HepG2 (cell line): ENCODE data around the gene ELOVL5. TPM values are rescaled to one million over a fixed set of nuclear protein-coding genes. Genes with fewer than 3 reads are reported as not detected.

Experiments
- AHR ChIP-seq: IDR thresholded peaks from 2 replicates; pipeline ENCODE4 v1.6.1; 2018; ENCODE audit warnings: missing genetic modification reagents, missing compliant biosample characterization
- DNMT1 ChIP-seq: sonication (generic); formaldehyde crosslinking; IDR thresholded peaks from 2 replicates; pipeline ENCODE4 v1.5.1; 2020; ENCODE audit warnings: mild to moderate bottlenecking, missing genetic modification reagents
- GLMP ChIP-seq: sonication (generic); formaldehyde crosslinking; IDR thresholded peaks from 2 replicates; pipeline ENCODE4 v1.9.0; 2021; ENCODE audit warnings: missing genetic modification reagents, mild to moderate bottlenecking, borderline replicate concordance
- IRF2 ChIP-seq: IDR thresholded peaks from 2 replicates; pipeline ENCODE4 v1.6.1; 2018; ENCODE audit warnings: missing genetic modification reagents, missing compliant biosample characterization
- RBM22 ChIP-seq: fragments of 200-400 bp; formaldehyde crosslinking; optimal IDR thresholded peaks from 2 replicates; pipeline ENCODE3; 2017; ENCODE audit warnings: mild to moderate bottlenecking, low read length, moderate library complexity
- TAF1 ChIP-seq: sonication (generic); formaldehyde crosslinking; IDR thresholded peaks from 2 replicates; pipeline ENCODE4 v1.4.0; 2020; ENCODE audit warnings: missing genetic modification reagents
- ZNF142 ChIP-seq: sonication (generic); formaldehyde crosslinking; IDR thresholded peaks from 2 replicates; pipeline ENCODE4 v1.4.0; 2020; ENCODE audit warnings: missing genetic modification reagents
- ZNF234 ChIP-seq: sonication (generic); formaldehyde crosslinking; conservative IDR thresholded peaks from 2 replicates; pipeline ENCODE4 v1.5.1; 2020; ENCODE audit warnings: mild to moderate bottlenecking, missing genetic modification reagents
- ZNF333 ChIP-seq: sonication (generic); formaldehyde crosslinking; IDR thresholded peaks from 2 replicates; pipeline ENCODE4 v1.4.0; 2020; ENCODE audit warnings: mild to moderate bottlenecking, missing genetic modification reagents, borderline replicate concordance
- ZNF713 ChIP-seq: sonication (generic); formaldehyde crosslinking; IDR thresholded peaks from 2 replicates; pipeline ENCODE4 v1.4.0; 2020; ENCODE audit warnings: mild to moderate bottlenecking, missing genetic modification reagents
- ZNF792 ChIP-seq: IDR thresholded peaks from 2 replicates; pipeline ENCODE4 v1.6.1; 2016
- ZSCAN21 ChIP-seq: sonication (generic); formaldehyde crosslinking; IDR thresholded peaks from 2 replicates; pipeline ENCODE4 v1.8.0; 2022; ENCODE audit warnings: mild to moderate bottlenecking, missing genetic modification reagents, moderate library complexity, borderline replicate concordance
- polyA plus RNA-seq, 8 experiments: library from polyadenylated mRNA; depleted of rRNA in 3 of 8; stranded (reverse) in 7 of 8; unstranded in 1 of 8; fragments of >200 nt; fragmentation: Illumina TruSeq in 4 of 8; extraction: Trizol in 4 of 8; gene quantifications; 2 replicates each; pipeline versions ENCODE4 v1.2.1 to v1.2.3, GENCODE V29; 2011 to 2016; ENCODE audit warnings: low read depth in 4 of 8, missing spikeins in 1 of 8, mixed read lengths in 1 of 8; ENCODE audit not compliant: insufficient read depth in 1 of 8
- total RNA-seq, 5 experiments: library from RNA; depleted of rRNA; stranded (reverse); fragments of >200 nt; fragmentation: Illumina TruSeq; extraction: Trizol; gene quantifications; 2 replicates each; pipeline ENCODE4 v1.2.3, GENCODE V29; 2016; ENCODE audit warnings: low read depth in 1 of 5
- TF ChIP-seq, protein P1 (sequence below): IDR thresholded peaks from 2 replicates; pipeline ENCODE4 v1.6.1; 2016; ENCODE audit warnings: mild to moderate bottlenecking, missing biosample characterization, missing genetic modification reagents
- TF ChIP-seq, protein P2 (sequence below): sonication (generic); formaldehyde crosslinking; IDR thresholded peaks from 2 replicates; pipeline ENCODE4 v1.4.0; 2020; ENCODE audit warnings: mild to moderate bottlenecking, low read depth, missing genetic modification reagents
- TF ChIP-seq, protein P3 (sequence below): sonication (generic); formaldehyde crosslinking; IDR thresholded peaks from 2 replicates; pipeline ENCODE4 v1.8.1; 2023; ENCODE audit warnings: mild to moderate bottlenecking, moderate library complexity, missing genetic modification reagents
- TF ChIP-seq, protein P4 (sequence below): sonication (generic); formaldehyde crosslinking; IDR thresholded peaks from 2 replicates; pipeline ENCODE4 v1.4.0; 2020; ENCODE audit warnings: missing genetic modification reagents

The ELOVL5 gene
- total and polyA plus RNA-seq, 2 of the 13 experiments (the other 11 are each of a cell fraction or from before 2014, with no cell fraction given): 50.1 to 72.4 TPM

- TF ChIP-seq, protein P1, sequence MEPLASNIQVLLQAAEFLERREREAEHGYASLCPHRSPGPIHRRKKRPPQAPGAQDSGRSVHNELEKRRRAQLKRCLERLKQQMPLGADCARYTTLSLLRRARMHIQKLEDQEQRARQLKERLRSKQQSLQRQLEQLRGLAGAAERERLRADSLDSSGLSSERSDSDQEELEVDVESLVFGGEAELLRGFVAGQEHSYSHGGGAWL (CRISPR knock-in tag): peak; percentile 91
- TF ChIP-seq DNMT1: no peak
- TF ChIP-seq, protein P2, sequence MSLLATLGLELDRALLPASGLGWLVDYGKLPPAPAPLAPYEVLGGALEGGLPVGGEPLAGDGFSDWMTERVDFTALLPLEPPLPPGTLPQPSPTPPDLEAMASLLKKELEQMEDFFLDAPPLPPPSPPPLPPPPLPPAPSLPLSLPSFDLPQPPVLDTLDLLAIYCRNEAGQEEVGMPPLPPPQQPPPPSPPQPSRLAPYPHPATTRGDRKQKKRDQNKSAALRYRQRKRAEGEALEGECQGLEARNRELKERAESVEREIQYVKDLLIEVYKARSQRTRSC (CRISPR knock-in tag): no peak
- TF ChIP-seq, protein P3, sequence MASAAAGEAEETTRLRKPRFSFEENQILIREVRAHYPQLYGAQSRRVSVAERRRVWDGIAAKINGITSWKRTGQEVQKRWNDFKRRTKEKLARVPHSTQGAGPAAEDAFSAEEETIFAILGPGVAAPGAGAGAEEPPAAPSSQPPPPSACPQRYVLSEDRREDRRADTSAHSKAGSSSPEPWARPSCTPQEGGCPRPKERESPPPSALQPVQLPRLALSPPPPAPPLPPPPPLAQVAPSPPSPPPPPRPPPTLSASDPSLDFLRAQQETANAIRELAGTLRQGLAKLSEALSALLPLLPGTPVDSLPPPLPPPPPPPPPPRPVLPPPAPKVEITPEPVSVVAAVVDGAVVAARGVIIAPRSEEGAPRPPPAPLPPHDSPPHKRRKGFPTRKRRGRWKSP (CRISPR knock-in tag): no peak
- 0 out of 2 replicates have a peak, but pooled peaks have one; percentile 48 for TF ChIP-seq GLMP (CRISPR knock-in tag)
- peak; percentile 83; the same call in 1 of the 2 replicates for TF ChIP-seq ZNF333 (CRISPR knock-in tag)
- TF ChIP-seq RBM22: no peak
- peak; percentile 72 for TF ChIP-seq TAF1 (CRISPR knock-in tag)
- TF ChIP-seq ZNF713: no peak; the same call in 1 of the 2 replicates
- TF ChIP-seq IRF2 (CRISPR knock-in tag): peak; percentile 85; the same call in 1 of the 2 replicates
- no peak for TF ChIP-seq ZNF234 (CRISPR knock-in tag)
- peak; percentile 78 for TF ChIP-seq ZNF792
- TF ChIP-seq AHR (CRISPR knock-in tag): peak; percentile 59; the same call in 1 of the 2 replicates
- no peak for TF ChIP-seq ZNF142 (CRISPR knock-in tag)
- TF ChIP-seq, protein P4, sequence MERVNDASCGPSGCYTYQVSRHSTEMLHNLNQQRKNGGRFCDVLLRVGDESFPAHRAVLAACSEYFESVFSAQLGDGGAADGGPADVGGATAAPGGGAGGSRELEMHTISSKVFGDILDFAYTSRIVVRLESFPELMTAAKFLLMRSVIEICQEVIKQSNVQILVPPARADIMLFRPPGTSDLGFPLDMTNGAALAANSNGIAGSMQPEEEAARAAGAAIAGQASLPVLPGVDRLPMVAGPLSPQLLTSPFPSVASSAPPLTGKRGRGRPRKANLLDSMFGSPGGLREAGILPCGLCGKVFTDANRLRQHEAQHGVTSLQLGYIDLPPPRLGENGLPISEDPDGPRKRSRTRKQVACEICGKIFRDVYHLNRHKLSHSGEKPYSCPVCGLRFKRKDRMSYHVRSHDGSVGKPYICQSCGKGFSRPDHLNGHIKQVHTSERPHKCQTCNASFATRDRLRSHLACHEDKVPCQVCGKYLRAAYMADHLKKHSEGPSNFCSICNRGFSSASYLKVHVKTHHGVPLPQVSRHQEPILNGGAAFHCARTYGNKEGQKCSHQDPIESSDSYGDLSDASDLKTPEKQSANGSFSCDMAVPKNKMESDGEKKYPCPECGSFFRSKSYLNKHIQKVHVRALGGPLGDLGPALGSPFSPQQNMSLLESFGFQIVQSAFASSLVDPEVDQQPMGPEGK (CRISPR knock-in tag): peak; percentile 89
- peak; percentile 82; the same call in 1 of the 2 replicates for TF ChIP-seq ZSCAN21 (CRISPR knock-in tag)
Measured at GRCh38 chr6:53359095-53359842, 10.5 kb upstream of the ELOVL5 start (continued).
